Left renal cortex interstitium (tissue), 4 donors: ENCODE data around the gene RFPL4A. TPM values are rescaled to one million over a fixed set of nuclear protein-coding genes. Genes with fewer than 3 reads are reported as not detected.

Experiments used
- DNase-seq, 4 donors: peaks; one replicate each; pipeline ENCODE4 v3.0.0-alpha.2; 2013; ENCODE audit warnings: low read depth in 4 of 4, low spot score in 2 of 4, missing footprints in 1 of 4
- polyA plus RNA-seq, 4 donors: library from polyadenylated mRNA; unstranded; fragments of 120-200 nt; gene quantifications; one replicate each; pipeline ENCODE4 v1.2.1, GENCODE V29; 2013; ENCODE audit not compliant: insufficient read length in 4 of 4

RFPL4A gene
- polyA plus RNA-seq, 4 donors: 0.16 to 0.25 TPM; not detected in 2

- no peak for DNase-seq
Observed at GRCh38 chr19:55801416-55801815, 42.5 kb downstream of the RFPL4A start.

GRCh38 chr19:55802281-55802680 is 43.4 kb downstream of the RFPL4A start:
- DNase-seq: no peak

GRCh38 chr19:55809381-55810058 is 50.6 kb downstream of the RFPL4A start:
- peak in 2 of 4 donors; percentile 2 to 6 for DNase-seq

GRCh38 chr19:55811340-55811739 is 52.4 kb downstream of the RFPL4A start:
- no peak for DNase-seq

GRCh38 chr19:55812449-55812848 is 53.6 kb downstream of the RFPL4A start:
- no peak for DNase-seq

Other genes with a start within 250 kb of the RFPL4A start
- gene SBK2, start 222.0 kb upstream of the RFPL4A start, polyA plus RNA-seq: 1 to 10 TPM in 1 of 4 donors, under 1 TPM in 3; 0.51 to 1.5 (median 0.88) TPM
- under 1 TPM; 0.10 to 0.22 (median 0.13) TPM for gene SBK3, start 213.6 kb upstream of the RFPL4A start, polyA plus RNA-seq
- gene ZNF579, start 178.2 kb upstream of the RFPL4A start, polyA plus RNA-seq: 10 to 100 TPM in 3 of 4 donors, 1 to 10 TPM in 1; 9.8 to 26.1 (median 17.7) TPM
- gene FIZ1, start 159.6 kb upstream of the RFPL4A start, polyA plus RNA-seq: 10 to 100 TPM; 15.7 to 28.9 (median 23.4) TPM
- 10 to 100 TPM in 2 of 4 donors, 1 to 10 TPM in 2; 5.3 to 14.8 (median 10.9) TPM for gene ZNF524, start 158.8 kb upstream of the RFPL4A start, polyA plus RNA-seq
- gene ZNF865, start 153.4 kb upstream of the RFPL4A start, polyA plus RNA-seq: 10 to 100 TPM in 2 of 4 donors, 1 to 10 TPM in 2; 5.8 to 15.1 (median 11.3) TPM
- 10 to 100 TPM in 3 of 4 donors, 1 to 10 TPM in 1; 9.1 to 15.0 (median 12.9) TPM for gene ZNF784, start 134.5 kb upstream of the RFPL4A start, polyA plus RNA-seq
- 10 to 100 TPM; 33.8 to 67.1 (median 51.7) TPM for gene ZNF580, start 118.1 kb upstream of the RFPL4A start, polyA plus RNA-seq
- gene ZNF581, start 115.4 kb upstream of the RFPL4A start, polyA plus RNA-seq: 10 to 100 TPM; 23.8 to 33.5 (median 28.0) TPM
- gene CCDC106, start 110.9 kb upstream of the RFPL4A start, polyA plus RNA-seq: 10 to 100 TPM; 18.3 to 29.6 (median 25.8) TPM
- gene U2AF2, start 104.1 kb upstream of the RFPL4A start, polyA plus RNA-seq: 100 to 1,000 TPM; 150 to 257 (median 198) TPM
- gene EPN1, start 83.9 kb upstream of the RFPL4A start, polyA plus RNA-seq: 100 to 1,000 TPM in 3 of 4 donors, 10 to 100 TPM in 1; 92.1 to 157 (median 133) TPM
- under 1 TPM in 2 of 4 donors, not detected in 2; 0.03 to 0.08 TPM for gene NLRP9, start 20.7 kb upstream of the RFPL4A start, polyA plus RNA-seq
- gene RFPL4AL1, start 10.0 kb downstream of the RFPL4A start, polyA plus RNA-seq: not detected
- under 1 TPM; 0.08 to 0.21 (median 0.14) TPM for gene NLRP11, start 72.9 kb downstream of the RFPL4A start, polyA plus RNA-seq
- not detected for gene NLRP4, start 77.4 kb downstream of the RFPL4A start, polyA plus RNA-seq
- gene NLRP13, start 173.2 kb downstream of the RFPL4A start, polyA plus RNA-seq: not detected
- gene NLRP8, start 188.7 kb downstream of the RFPL4A start, polyA plus RNA-seq: under 1 TPM in 1 of 4 donors, not detected in 3; 0.03 TPM
- gene NLRP5, start 227.7 kb downstream of the RFPL4A start, polyA plus RNA-seq: not detected